ENCODE measurements around the gene INTS1. TPM values are rescaled to one million over a fixed set of nuclear protein-coding genes. Genes with fewer than 3 reads are reported as not detected.

The INTS1 gene
- total and polyA plus RNA-seq, 2 experiments from 2014 or later = 35.1 to 111 TPM

DNA sequence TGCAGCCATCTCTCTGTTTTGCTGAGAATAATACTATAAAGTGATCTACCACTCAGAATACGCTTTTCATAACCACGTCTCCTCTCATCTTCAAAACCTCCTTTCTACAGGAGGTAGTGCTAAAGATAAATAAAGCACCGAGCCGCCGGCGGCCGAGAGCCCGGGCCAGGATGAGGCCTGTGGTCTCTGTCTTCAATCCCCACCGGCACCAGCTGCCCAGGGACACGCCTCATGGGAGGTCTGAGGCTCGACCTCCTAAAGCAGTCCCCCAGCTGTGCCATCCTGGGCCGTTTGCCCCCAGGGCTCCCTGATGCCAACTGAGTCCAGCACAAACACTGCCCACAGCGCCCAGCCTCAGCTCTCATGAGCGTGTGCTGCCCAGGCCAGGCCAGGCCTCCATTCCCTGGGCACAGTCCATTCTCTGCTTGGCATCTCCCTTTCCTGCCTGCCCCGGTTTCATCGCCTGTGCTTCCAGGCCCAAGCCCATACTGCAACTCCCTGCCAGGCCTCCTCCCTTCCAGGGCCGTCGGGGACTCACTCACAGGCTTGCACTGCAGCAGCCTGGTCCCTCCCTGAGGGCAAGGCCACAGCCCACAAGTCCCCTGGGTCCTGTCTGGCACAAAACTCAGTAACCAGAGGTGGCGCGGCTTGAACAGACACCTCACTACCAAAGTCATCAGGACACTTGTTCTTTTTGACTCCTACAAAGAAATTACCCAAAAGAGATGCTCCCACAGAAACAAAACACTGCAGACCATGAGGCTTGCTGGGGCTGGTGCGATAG lies 2.5 kb downstream of the INTS1 start:
- H3K27ac ChIP-seq (ENCODE audit: low read depth) = no peak overlapping the region
- peaks cover 35% of the 10 kb centered on the region for H3K79me2 ChIP-seq (replicated peaks; ENCODE audit: insufficient read depth)
- ATAC-seq = no peak
- Mint-ChIP-seq H3K4me3 (peak overlapping the region; percentile 95), H3K36me3 (ENCODE audit: low read depth) (peaks cover 48% of the 10 kb centered on the region), H3K4me1 (peaks cover 13% of the 10 kb centered on the region), H3K27me3 (ENCODE audit: insufficient read depth, low read depth, poor library complexity) (peaks cover 8% of the 10 kb centered on the region), H3K9me3 (no peaks in the 10 kb centered on the region), H3K27ac (no peak overlapping the region)
- no peak overlapping the region for H3K4me3 ChIP-seq
- H3K4me1 ChIP-seq (ENCODE audit: insufficient read depth) = no peaks in the 10 kb centered on the region; the same call in 1 of the 2 replicates
- no peak for DNase-seq (ENCODE audit: low spot score)
- peaks cover 8% of the 10 kb centered on the region; the same call in 1 of the 2 replicates for H3K36me3 ChIP-seq (ENCODE audit: insufficient read depth)
- peaks cover 9% of the 10 kb centered on the region; the same call in 1 of the 2 replicates for H3F3A ChIP-seq (replicated peaks; ENCODE audit: low read depth)
- no peak overlapping the region for H2AFZ ChIP-seq
- TF ChIP-seq STAT1 (IDR thresholded peaks at IDR 0.05; ENCODE audit: unreplicated experiment) (no peak), POLR2AphosphoS5 (IDR thresholded peaks at IDR 0.05; ENCODE audit: low read depth) (no peak), ZNF331 (CRISPR knock-in tag; IDR thresholded peaks at IDR 0.05; ENCODE audit: low read depth) (no peak), ZNF114 (CRISPR knock-in tag; IDR thresholded peaks at IDR 0.05) (no peak), NANOG (IDR thresholded peaks at IDR 0.05; ENCODE audit: borderline replicate concordance) (no peak), CREB1 (CRISPR knock-in tag; IDR thresholded peaks at IDR 0.05; ENCODE audit: low read depth) (no peak), EZH2phosphoT487 (IDR thresholded peaks at IDR 0.05; ENCODE audit: unreplicated experiment) (no peak), EZH2 (IDR thresholded peaks at IDR 0.05; ENCODE audit: low read depth, unreplicated experiment) (no peak), JUNB (IDR thresholded peaks at IDR 0.05; ENCODE audit: unreplicated experiment) (no peak)
- TF ChIP-seq, protein P1, sequence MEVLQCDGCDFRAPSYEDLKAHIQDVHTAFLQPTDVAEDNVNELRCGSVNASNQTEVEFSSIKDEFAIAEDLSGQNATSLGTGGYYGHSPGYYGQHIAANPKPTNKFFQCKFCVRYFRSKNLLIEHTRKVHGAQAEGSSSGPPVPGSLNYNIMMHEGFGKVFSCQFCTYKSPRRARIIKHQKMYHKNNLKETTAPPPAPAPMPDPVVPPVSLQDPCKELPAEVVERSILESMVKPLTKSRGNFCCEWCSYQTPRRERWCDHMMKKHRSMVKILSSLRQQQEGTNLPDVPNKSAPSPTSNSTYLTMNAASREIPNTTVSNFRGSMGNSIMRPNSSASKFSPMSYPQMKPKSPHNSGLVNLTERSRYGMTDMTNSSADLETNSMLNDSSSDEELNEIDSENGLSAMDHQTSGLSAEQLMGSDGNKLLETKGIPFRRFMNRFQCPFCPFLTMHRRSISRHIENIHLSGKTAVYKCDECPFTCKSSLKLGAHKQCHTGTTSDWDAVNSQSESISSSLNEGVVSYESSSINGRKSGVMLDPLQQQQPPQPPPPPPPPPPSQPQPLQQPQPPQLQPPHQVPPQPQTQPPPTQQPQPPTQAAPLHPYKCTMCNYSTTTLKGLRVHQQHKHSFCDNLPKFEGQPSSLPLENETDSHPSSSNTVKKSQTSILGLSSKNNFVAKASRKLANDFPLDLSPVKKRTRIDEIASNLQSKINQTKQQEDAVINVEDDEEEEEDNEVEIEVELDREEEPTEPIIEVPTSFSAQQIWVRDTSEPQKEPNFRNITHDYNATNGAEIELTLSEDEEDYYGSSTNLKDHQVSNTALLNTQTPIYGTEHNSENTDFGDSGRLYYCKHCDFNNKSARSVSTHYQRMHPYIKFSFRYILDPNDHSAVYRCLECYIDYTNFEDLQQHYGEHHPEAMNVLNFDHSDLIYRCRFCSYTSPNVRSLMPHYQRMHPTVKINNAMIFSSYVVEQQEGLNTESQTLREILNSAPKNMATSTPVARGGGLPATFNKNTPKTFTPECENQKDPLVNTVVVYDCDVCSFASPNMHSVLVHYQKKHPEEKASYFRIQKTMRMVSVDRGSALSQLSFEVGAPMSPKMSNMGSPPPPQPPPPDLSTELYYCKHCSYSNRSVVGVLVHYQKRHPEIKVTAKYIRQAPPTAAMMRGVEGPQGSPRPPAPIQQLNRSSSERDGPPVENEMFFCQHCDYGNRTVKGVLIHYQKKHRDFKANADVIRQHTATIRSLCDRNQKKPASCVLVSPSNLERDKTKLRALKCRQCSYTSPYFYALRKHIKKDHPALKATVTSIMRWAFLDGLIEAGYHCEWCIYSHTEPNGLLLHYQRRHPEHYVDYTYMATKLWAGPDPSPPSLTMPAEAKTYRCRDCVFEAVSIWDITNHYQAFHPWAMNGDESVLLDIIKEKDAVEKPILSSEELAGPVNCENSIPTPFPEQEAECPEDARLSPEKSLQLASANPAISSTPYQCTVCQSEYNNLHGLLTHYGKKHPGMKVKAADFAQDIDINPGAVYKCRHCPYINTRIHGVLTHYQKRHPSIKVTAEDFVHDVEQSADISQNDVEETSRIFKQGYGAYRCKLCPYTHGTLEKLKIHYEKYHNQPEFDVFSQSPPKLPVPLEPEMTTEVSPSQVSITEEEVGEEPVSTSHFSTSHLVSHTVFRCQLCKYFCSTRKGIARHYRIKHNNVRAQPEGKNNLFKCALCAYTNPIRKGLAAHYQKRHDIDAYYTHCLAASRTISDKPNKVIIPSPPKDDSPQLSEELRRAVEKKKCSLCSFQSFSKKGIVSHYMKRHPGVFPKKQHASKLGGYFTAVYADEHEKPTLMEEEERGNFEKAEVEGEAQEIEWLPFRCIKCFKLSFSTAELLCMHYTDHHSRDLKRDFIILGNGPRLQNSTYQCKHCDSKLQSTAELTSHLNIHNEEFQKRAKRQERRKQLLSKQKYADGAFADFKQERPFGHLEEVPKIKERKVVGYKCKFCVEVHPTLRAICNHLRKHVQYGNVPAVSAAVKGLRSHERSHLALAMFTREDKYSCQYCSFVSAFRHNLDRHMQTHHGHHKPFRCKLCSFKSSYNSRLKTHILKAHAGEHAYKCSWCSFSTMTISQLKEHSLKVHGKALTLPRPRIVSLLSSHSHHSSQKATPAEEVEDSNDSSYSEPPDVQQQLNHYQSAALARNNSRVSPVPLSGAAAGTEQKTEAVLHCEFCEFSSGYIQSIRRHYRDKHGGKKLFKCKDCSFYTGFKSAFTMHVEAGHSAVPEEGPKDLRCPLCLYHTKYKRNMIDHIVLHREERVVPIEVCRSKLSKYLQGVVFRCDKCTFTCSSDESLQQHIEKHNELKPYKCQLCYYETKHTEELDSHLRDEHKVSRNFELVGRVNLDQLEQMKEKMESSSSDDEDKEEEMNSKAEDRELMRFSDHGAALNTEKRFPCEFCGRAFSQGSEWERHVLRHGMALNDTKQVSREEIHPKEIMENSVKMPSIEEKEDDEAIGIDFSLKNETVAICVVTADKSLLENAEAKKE (CRISPR knock-in tag; IDR thresholded peaks at IDR 0.05) = no peak
- TF ChIP-seq, protein P2, sequence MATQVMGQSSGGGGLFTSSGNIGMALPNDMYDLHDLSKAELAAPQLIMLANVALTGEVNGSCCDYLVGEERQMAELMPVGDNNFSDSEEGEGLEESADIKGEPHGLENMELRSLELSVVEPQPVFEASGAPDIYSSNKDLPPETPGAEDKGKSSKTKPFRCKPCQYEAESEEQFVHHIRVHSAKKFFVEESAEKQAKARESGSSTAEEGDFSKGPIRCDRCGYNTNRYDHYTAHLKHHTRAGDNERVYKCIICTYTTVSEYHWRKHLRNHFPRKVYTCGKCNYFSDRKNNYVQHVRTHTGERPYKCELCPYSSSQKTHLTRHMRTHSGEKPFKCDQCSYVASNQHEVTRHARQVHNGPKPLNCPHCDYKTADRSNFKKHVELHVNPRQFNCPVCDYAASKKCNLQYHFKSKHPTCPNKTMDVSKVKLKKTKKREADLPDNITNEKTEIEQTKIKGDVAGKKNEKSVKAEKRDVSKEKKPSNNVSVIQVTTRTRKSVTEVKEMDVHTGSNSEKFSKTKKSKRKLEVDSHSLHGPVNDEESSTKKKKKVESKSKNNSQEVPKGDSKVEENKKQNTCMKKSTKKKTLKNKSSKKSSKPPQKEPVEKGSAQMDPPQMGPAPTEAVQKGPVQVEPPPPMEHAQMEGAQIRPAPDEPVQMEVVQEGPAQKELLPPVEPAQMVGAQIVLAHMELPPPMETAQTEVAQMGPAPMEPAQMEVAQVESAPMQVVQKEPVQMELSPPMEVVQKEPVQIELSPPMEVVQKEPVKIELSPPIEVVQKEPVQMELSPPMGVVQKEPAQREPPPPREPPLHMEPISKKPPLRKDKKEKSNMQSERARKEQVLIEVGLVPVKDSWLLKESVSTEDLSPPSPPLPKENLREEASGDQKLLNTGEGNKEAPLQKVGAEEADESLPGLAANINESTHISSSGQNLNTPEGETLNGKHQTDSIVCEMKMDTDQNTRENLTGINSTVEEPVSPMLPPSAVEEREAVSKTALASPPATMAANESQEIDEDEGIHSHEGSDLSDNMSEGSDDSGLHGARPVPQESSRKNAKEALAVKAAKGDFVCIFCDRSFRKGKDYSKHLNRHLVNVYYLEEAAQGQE (IDR thresholded peaks at IDR 0.05; ENCODE audit: unreplicated experiment) = no peak
- TF ChIP-seq, protein P3, sequence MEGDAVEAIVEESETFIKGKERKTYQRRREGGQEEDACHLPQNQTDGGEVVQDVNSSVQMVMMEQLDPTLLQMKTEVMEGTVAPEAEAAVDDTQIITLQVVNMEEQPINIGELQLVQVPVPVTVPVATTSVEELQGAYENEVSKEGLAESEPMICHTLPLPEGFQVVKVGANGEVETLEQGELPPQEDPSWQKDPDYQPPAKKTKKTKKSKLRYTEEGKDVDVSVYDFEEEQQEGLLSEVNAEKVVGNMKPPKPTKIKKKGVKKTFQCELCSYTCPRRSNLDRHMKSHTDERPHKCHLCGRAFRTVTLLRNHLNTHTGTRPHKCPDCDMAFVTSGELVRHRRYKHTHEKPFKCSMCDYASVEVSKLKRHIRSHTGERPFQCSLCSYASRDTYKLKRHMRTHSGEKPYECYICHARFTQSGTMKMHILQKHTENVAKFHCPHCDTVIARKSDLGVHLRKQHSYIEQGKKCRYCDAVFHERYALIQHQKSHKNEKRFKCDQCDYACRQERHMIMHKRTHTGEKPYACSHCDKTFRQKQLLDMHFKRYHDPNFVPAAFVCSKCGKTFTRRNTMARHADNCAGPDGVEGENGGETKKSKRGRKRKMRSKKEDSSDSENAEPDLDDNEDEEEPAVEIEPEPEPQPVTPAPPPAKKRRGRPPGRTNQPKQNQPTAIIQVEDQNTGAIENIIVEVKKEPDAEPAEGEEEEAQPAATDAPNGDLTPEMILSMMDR (conservative IDR thresholded peaks at IDR 0.05; ENCODE audit: low read depth in 2 of 2) = no peak
- TF ChIP-seq, protein P4, sequence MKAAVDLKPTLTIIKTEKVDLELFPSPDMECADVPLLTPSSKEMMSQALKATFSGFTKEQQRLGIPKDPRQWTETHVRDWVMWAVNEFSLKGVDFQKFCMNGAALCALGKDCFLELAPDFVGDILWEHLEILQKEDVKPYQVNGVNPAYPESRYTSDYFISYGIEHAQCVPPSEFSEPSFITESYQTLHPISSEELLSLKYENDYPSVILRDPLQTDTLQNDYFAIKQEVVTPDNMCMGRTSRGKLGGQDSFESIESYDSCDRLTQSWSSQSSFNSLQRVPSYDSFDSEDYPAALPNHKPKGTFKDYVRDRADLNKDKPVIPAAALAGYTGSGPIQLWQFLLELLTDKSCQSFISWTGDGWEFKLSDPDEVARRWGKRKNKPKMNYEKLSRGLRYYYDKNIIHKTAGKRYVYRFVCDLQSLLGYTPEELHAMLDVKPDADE (IDR thresholded peaks at IDR 0.05) = no peak
- H3K9me2 ChIP-seq (ENCODE audit: insufficient read depth) = no peaks in the 10 kb centered on the region
- H3K4me2 ChIP-seq = no peak overlapping the region
- H4K20me1 ChIP-seq (replicated peaks; ENCODE audit: insufficient read depth) = peaks cover 4% of the 10 kb centered on the region; the same call in 1 of the 2 replicates
- no peaks in the 10 kb centered on the region for H3K27me3 ChIP-seq (ENCODE audit: insufficient read depth)

Measured in GM23338 (cell line).